Measurements from ENCODE around the gene CST4.

- no peak for TF ChIP-seq EZH2 (IDR thresholded peaks at IDR 0.05; ENCODE audit: borderline replicate concordance, low read depth, low read length, severe bottlenecking)
- no peak for TF ChIP-seq CTCF (IDR thresholded peaks at IDR 0.05; ENCODE audit: borderline replicate concordance, extremely low read depth, low read length, poor library complexity, severe bottlenecking)
These were observed 35.4 kb downstream of the CST4 start for GRCh38 chr20:23653400-23653938.

Measured in DND-41 (cell line).